Ishikawa (cell line): Measurements from ENCODE around the gene C17orf107.

ENCODE experiments used
- CEBPB ChIP-seq: IDR thresholded peaks from 2 replicates; pipeline ENCODE4 v1.6.1; 2012
- CREB1 ChIP-seq: IDR thresholded peaks from 2 replicates; pipeline ENCODE4 v1.6.1; 2012; ENCODE audit warnings: low read depth
- EGR1 ChIP-seq: IDR thresholded peaks from 2 replicates; pipeline ENCODE4 v1.6.1; 2012
- EP300 ChIP-seq: IDR thresholded peaks from 2 replicates; pipeline ENCODE4 v1.6.1; 2012; ENCODE audit warnings: borderline replicate concordance
- FOXM1 ChIP-seq: IDR thresholded peaks from 2 replicates; pipeline ENCODE4 v1.6.1; 2012; ENCODE audit warnings: low read depth, borderline replicate concordance
- MAX ChIP-seq: IDR thresholded peaks from 2 replicates; pipeline ENCODE4 v1.6.1; 2012
- NFIC ChIP-seq: IDR thresholded peaks from 2 replicates; pipeline ENCODE4 v1.6.1; 2012
- RAD21 ChIP-seq: IDR thresholded peaks from 2 replicates; pipeline ENCODE4 v1.6.1; 2012; ENCODE audit warnings: low read depth
- REST ChIP-seq: IDR thresholded peaks from 2 replicates; pipeline ENCODE4 v1.6.1; 2012; ENCODE audit warnings: low read depth, mild to moderate bottlenecking
- TAF1 ChIP-seq: IDR thresholded peaks from 2 replicates; pipeline ENCODE4 v1.6.1; 2012; ENCODE audit warnings: low read depth, mild to moderate bottlenecking
- TCF12 ChIP-seq: IDR thresholded peaks from 2 replicates; pipeline ENCODE4 v1.6.1; 2012; ENCODE audit warnings: low read depth
- TEAD4 ChIP-seq: IDR thresholded peaks from 2 replicates; pipeline ENCODE4 v1.6.1; 2012
- USF1 ChIP-seq: IDR thresholded peaks from 2 replicates; pipeline ENCODE4 v1.6.1; 2012
- YY1 ChIP-seq: IDR thresholded peaks from 2 replicates; pipeline ENCODE4 v1.6.1; 2012; ENCODE audit warnings: low read depth
- ZBTB7A ChIP-seq: IDR thresholded peaks from 2 replicates; pipeline ENCODE4 v1.6.1; 2012; ENCODE audit warnings: low read depth

C17orf107 gene

GRCh38 chr17:4852567-4853207 lies 46.6 kb upstream of the C17orf107 start:
- peak; percentile 51 for TF ChIP-seq NFIC
- TF ChIP-seq TAF1: no peak

GRCh38 chr17:4853208-4853671 lies 46.1 kb upstream of the C17orf107 start:
- TF ChIP-seq YY1: no peak
- TF ChIP-seq CREB1: no peak

GRCh38 chr17:4854111-4854681 lies 45.1 kb upstream of the C17orf107 start:
- TF ChIP-seq FOXM1 (no peak), CEBPB (no peak), REST (no peak), TAF1 (no peak), YY1 (no peak), CREB1 (no peak), NFIC (no peak), MAX (no peak), EGR1 (no peak), EP300 (no peak), USF1 (no peak), ZBTB7A (no peak), TCF12 (no peak), TEAD4 (no peak), RAD21 (no peak)

- TF ChIP-seq REST: no peak
- no peak for TF ChIP-seq EGR1
- no peak for TF ChIP-seq TEAD4
- TF ChIP-seq CREB1: no peak
- no peak for TF ChIP-seq NFIC
- no peak for TF ChIP-seq EP300
- TF ChIP-seq FOXM1: no peak
- no peak for TF ChIP-seq TCF12
- TF ChIP-seq RAD21: no peak
- no peak for TF ChIP-seq YY1
- TF ChIP-seq MAX: no peak
- TF ChIP-seq ZBTB7A: no peak
- TF ChIP-seq TAF1: no peak
- no peak for TF ChIP-seq CEBPB
- TF ChIP-seq USF1: no peak
Measured at GRCh38 chr17:4856271-4856936, 42.9 kb upstream of the C17orf107 start.

- TF ChIP-seq NFIC: no peak
- TF ChIP-seq YY1: no peak
- TF ChIP-seq CREB1: no peak
- no peak for TF ChIP-seq USF1
- TF ChIP-seq ZBTB7A: no peak
- no peak for TF ChIP-seq TAF1
- no peak for TF ChIP-seq EGR1
- TF ChIP-seq REST: no peak
Measured at GRCh38 chr17:4856937-4857314, 42.4 kb upstream of the C17orf107 start.
